HG02870 (cell line): ENCODE results near the gene SRSF3.
A peak's percentile ranks its signal among the peaks of the same experiment; 100 is the strongest.
"Not testable (repeated sequence)": the region's sequence is repeated elsewhere in the genome, so short reads cannot be mapped to it uniquely, and the experiment has no call there.

Source experiments
- ATAC-seq: cut with Tn5 transposase; IDR thresholded peaks from one replicate; pipeline ENCODE4 v1.9.1; 2021; ENCODE audit warnings: mild to moderate bottlenecking, moderate library complexity; ENCODE audit not compliant: unreplicated experiment

Gene SRSF3

GRCh38 chr6:36594029-36594815 is at the start of gene SRSF3:
Gene SRSF3, plus strand, starts transcription at chr6:36594362. Its CDS starts 2,401 bp downstream, at chr6:36596763.
- peak; percentile 82 for ATAC-seq

- ATAC-seq = no peak
These were observed 48.3 kb upstream of the SRSF3 start for GRCh38 chr6:36545767-36546307.

GRCh38 chr6:36546308-36546919 is 47.7 kb upstream of the SRSF3 start:
- ATAC-seq = no peak

- ATAC-seq = peak; percentile 72
These were observed 47.1 kb upstream of the SRSF3 start, which contains the start of gene STK38 for GRCh38 chr6:36546920-36547645. Gene STK38, minus strand, starts transcription at chr6:36547479. Its CDS starts 7,277 bp downstream, at chr6:36540202.

- no peak for ATAC-seq
These were observed 46.3 kb upstream of the SRSF3 start for GRCh38 chr6:36547646-36548400.

GRCh38 chr6:36548401-36548743 is 45.8 kb upstream of the SRSF3 start:
- ATAC-seq = no peak

- ATAC-seq = no peak
These were observed 43.6 kb upstream of the SRSF3 start for GRCh38 chr6:36550473-36551000.

- no peak for ATAC-seq
These were observed 38.4 kb upstream of the SRSF3 start for GRCh38 chr6:36555750-36556252.

GRCh38 chr6:36556281-36556680 is 37.9 kb upstream of the SRSF3 start:
- ATAC-seq = no peak

- no peak for ATAC-seq
These were observed 35.0 kb upstream of the SRSF3 start for GRCh38 chr6:36559011-36559793.

GRCh38 chr6:36560822-36561221 is 33.3 kb upstream of the SRSF3 start:
- ATAC-seq = no peak

- no peak for ATAC-seq
These were observed 30.8 kb upstream of the SRSF3 start for GRCh38 chr6:36563237-36563927.

- no peak for ATAC-seq
These were observed 30.3 kb upstream of the SRSF3 start for GRCh38 chr6:36563928-36564284.

GRCh38 chr6:36566418-36566905 is 27.7 kb upstream of the SRSF3 start:
- ATAC-seq = no peak

GRCh38 chr6:36570264-36570663 is 23.9 kb upstream of the SRSF3 start:
- no peak for ATAC-seq

GRCh38 chr6:36571122-36572043 is 22.8 kb upstream of the SRSF3 start:
- no peak for ATAC-seq

- ATAC-seq = not testable (repeated sequence)
These were observed 21.5 kb upstream of the SRSF3 start for GRCh38 chr6:36572353-36573311.
